Natural killer cell (primary cell): ENCODE measurements around the gene MDFI. TPM values are rescaled to one million over a fixed set of nuclear protein-coding genes. Genes with fewer than 3 reads are reported as not detected.

ENCODE experiments used
- ATAC-seq, 3 donors: fragments of 150-1000 bp in 2 of 3; fragments of 200-7000 bp in 1 of 3; cut with Tn5 transposase; 1 replicate in 1 of 3; 2 replicates in 2 of 3; pipeline ENCODE4 v1.10.0; 2021; ENCODE audit warnings: mild to moderate bottlenecking in 2 of 3, moderate library complexity in 2 of 3
- DNase-seq, 2 donors: peaks; one replicate each; pipeline versions ENCODE4 v3.0.0 to v3.0.0-alpha.2; 2013 to 2021; ENCODE audit warnings: mixed read lengths in 1 of 2
- H3K27ac ChIP-seq: one replicate; pipeline ENCODE4 v1.5.1; 2013; ENCODE audit warnings: mild to moderate bottlenecking, low read length
- H3K27me3 ChIP-seq: one replicate; pipeline ENCODE4 v1.6.1; 2013; ENCODE audit warnings: low read length; ENCODE audit not compliant: control insufficient read depth, insufficient read depth
- H3K36me3 ChIP-seq: one replicate; pipeline ENCODE4 v1.6.1; 2013; ENCODE audit warnings: low read length; ENCODE audit not compliant: control insufficient read depth, insufficient read depth
- H3K4me1 ChIP-seq: one replicate; pipeline ENCODE4 v1.6.1; 2013; ENCODE audit warnings: low read length; ENCODE audit not compliant: control insufficient read depth, insufficient read depth
- H3K4me3 ChIP-seq: one replicate; pipeline ENCODE4 v1.5.1; 2013; ENCODE audit warnings: low read length
- H3K9me3 ChIP-seq: one replicate; pipeline ENCODE4 v1.6.1; 2013; ENCODE audit warnings: low read length; ENCODE audit not compliant: control insufficient read depth, insufficient read depth
- H3K27ac Mint-ChIP-seq, 2 donors: one replicate each; pipeline ENCODE4 v1.8.0; 2022; ENCODE audit warnings: mild to moderate bottlenecking in 2 of 2, mixed read lengths in 2 of 2, moderate library complexity in 1 of 2
- H3K27me3 Mint-ChIP-seq, 2 donors: one replicate each; pipeline ENCODE4 v1.8.0; 2022; ENCODE audit warnings: low read depth in 2 of 2, mixed read lengths in 2 of 2
- H3K36me3 Mint-ChIP-seq: one replicate; pipeline ENCODE4 v1.8.0; 2022; ENCODE audit warnings: mixed read lengths
- H3K4me1 Mint-ChIP-seq, 2 donors: one replicate each; pipeline ENCODE4 v1.8.0; 2022; ENCODE audit warnings: mixed read lengths in 2 of 2
- H3K4me3 Mint-ChIP-seq: one replicate; pipeline ENCODE4 v1.8.0; 2022; ENCODE audit warnings: mild to moderate bottlenecking, moderate library complexity, mixed read lengths
- H3K9me3 Mint-ChIP-seq, 2 donors: one replicate each; pipeline ENCODE4 v1.8.0; 2022; ENCODE audit warnings: mixed read lengths in 2 of 2
- CTCF ChIP-seq: fragments of 200-600 bp; IDR thresholded peaks from one replicate; pipeline ENCODE4 v1.8.0; 2022; ENCODE audit warnings: antibody characterized with exemption
- WGBS: methylation state at CpG from one replicate; pipeline ENCODE4 v1.1.7; 2013; ENCODE audit warnings: missing lambda C conversion rate; ENCODE audit not compliant: insufficient coverage; 5-methylcytosine and 5-hydroxymethylcytosine counted together
- intact Hi-C: fragments of 100-400 bp; cut with micrococcal nuclease; formaldehyde crosslinking; loops from one replicate; pipeline ENCODE4 v1.14.2; 2022
- total RNA-seq, 4 donors: library from RNA; stranded (reverse); fragments of 120-200 nt in 1 of 4; gene quantifications; one replicate each; pipeline versions ENCODE4 v1.2.3 to v1.2.4, GENCODE V29; 2013 to 2022

Gene MDFI
- total RNA-seq, 3 donors from 2014 or later (not counting 1 experiment from before 2014, with no cell fraction given), result not detected

- intact Hi-C loops, result no loop called here
Observed at GRCh38 chr6:41674231-41675000, 36.1 kb downstream of the MDFI start.

GRCh38 chr6:41675176-41675775, 37.0 kb downstream of the MDFI start:
- Mint-ChIP-seq H3K36me3 (no peaks in the 10 kb centered on the region), H3K9me3 (no peaks in the 10 kb centered on the region), H3K4me3 (no peak overlapping the region), H3K27me3 (peaks cover 22 to 34% of the 10 kb centered on the region in 2 donors), H3K4me1 (no peaks in the 10 kb centered on the region), H3K27ac (no peak overlapping the region)
- Histone ChIP-seq H3K27ac (no peak overlapping the region), H3K4me3 (no peak overlapping the region), H3K4me1 (no peaks in the 10 kb centered on the region), H3K27me3 (no peaks in the 10 kb centered on the region), H3K36me3 (no peaks in the 10 kb centered on the region), H3K9me3 (no peaks in the 10 kb centered on the region)
- WGBS, result 91% methylated on average over 4 of the region's 6 CpGs
- ATAC-seq, result no peak
- intact Hi-C loops, result no loop called here
- TF ChIP-seq CTCF, result no peak
- no peak for DNase-seq

More at GRCh38 chr6:41674231-41675000, 36.1 kb downstream of the MDFI start:
- H3K27ac ChIP-seq, result no peak overlapping the region
- Mint-ChIP-seq H3K27ac (no peak overlapping the region), H3K4me1 (no peaks in the 10 kb centered on the region), H3K36me3 (no peaks in the 10 kb centered on the region), H3K9me3 (no peaks in the 10 kb centered on the region), H3K27me3 (peaks cover 22 to 36% of the 10 kb centered on the region in 2 donors), H3K4me3 (no peak overlapping the region)
- H3K9me3 ChIP-seq, result no peaks in the 10 kb centered on the region
- H3K27me3 ChIP-seq, result no peaks in the 10 kb centered on the region
- H3K4me1 ChIP-seq, result no peaks in the 10 kb centered on the region
- no peaks in the 10 kb centered on the region for H3K36me3 ChIP-seq
- no peak for TF ChIP-seq CTCF
- no peak overlapping the region for H3K4me3 ChIP-seq
- DNase-seq (no peak), ATAC-seq (no peak)
- 80% methylated on average over 4 of the region's 7 CpGs for WGBS

GRCh38 chr6:41675992-41676391, 37.7 kb downstream of the MDFI start:
- no peak for DNase-seq
- no peaks in the 10 kb centered on the region for H3K9me3 Mint-ChIP-seq
- no peaks in the 10 kb centered on the region for H3K36me3 Mint-ChIP-seq
- H3K27ac Mint-ChIP-seq, result no peak overlapping the region
- H3K27me3 Mint-ChIP-seq, result peaks cover 16 to 27% of the 10 kb centered on the region in 2 donors
- H3K4me1 Mint-ChIP-seq, result no peaks in the 10 kb centered on the region
- Histone ChIP-seq H3K4me1 (no peaks in the 10 kb centered on the region), H3K4me3 (no peak overlapping the region), H3K36me3 (no peaks in the 10 kb centered on the region), H3K27ac (no peak overlapping the region), H3K9me3 (no peaks in the 10 kb centered on the region), H3K27me3 (no peaks in the 10 kb centered on the region)
- H3K4me3 Mint-ChIP-seq, result no peak overlapping the region
- ATAC-seq, result no peak
- TF ChIP-seq CTCF, result no peak
- WGBS, result 77% methylated on average over 4 of the region's 6 CpGs
- intact Hi-C loops, result no loop called here
